ENCODE results near the gene HOXA9. TPM values are rescaled to one million over a fixed set of nuclear protein-coding genes. Genes with fewer than 3 reads are reported as not detected.
A peak's percentile ranks its signal among the peaks of the same experiment; 100 is the strongest.

The HOXA9 gene
- total and polyA plus RNA-seq, 2 of the 4 experiments (the other 2 are of a cell fraction): 0.18 to 0.32 TPM

DNA sequence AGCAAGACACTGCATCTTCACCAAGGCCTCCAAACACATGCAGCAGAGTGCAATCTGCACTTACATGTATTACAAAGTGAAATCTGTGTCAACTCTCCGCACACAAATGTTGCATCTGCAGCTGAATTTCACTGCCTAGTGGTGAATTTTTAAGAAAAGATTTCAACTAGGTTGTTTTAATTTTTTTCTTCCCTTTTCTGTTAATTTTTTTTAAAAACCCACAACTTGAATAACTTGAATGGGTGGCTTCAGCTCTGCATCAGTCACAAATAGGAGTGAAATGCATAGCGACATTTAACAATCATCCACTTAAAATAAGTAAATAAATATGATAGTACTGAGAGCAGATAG, 28.6 kb upstream of the HOXA9 start:
- Histone ChIP-seq H2AFZ (replicated peaks; ENCODE audit: low read length, poor library complexity) (no peak overlapping the region), H3K4ac (ENCODE audit: low read depth, low read length) (no peak overlapping the region), H3K27me3 (ENCODE audit: control insufficient read depth, insufficient read depth, low read length) (peaks cover 88% of the 10 kb centered on the region), H4K8ac (ENCODE audit: low read depth in 2 of 2, low read length in 2 of 2) (no peak overlapping the region), H3K4me1 (ENCODE audit: control insufficient read depth, insufficient read depth, low read length) (no peaks in the 10 kb centered on the region), H3K56ac (ENCODE audit: extremely low read depth, insufficient read depth, low read length) (no peak overlapping the region), H3K9ac (ENCODE audit: low read depth, low read length) (no peak overlapping the region), H3K36me3 (ENCODE audit: control insufficient read depth, insufficient read depth, low read length) (no peaks in the 10 kb centered on the region), H3K79me1 (ENCODE audit: low read depth in 1 of 2, low read length in 2 of 2) (no peaks in the 10 kb centered on the region), H4K91ac (ENCODE audit: insufficient read depth, low read depth, low read length) (no peak overlapping the region), H2BK20ac (ENCODE audit: low read depth, low read length) (no peak overlapping the region), H3K27ac (ENCODE audit: insufficient read depth, low read length) (no peak overlapping the region), H3K4me3 (ENCODE audit: insufficient read depth, low read depth, low read length) (no peak overlapping the region), H3K14ac (replicated peaks; ENCODE audit: low read depth, low read length) (no peak overlapping the region), H2BK15ac (ENCODE audit: low read depth, low read length) (no peak overlapping the region), H2BK120ac (ENCODE audit: low read depth, low read length) (no peak overlapping the region), H3K4me2 (ENCODE audit: low read depth, low read length) (no peak overlapping the region), H2AK5ac (ENCODE audit: low read depth, low read length) (no peak overlapping the region), H3K18ac (ENCODE audit: low read depth, low read length) (no peak overlapping the region), H3K9me1 (ENCODE audit: insufficient read depth, low read length) (no peaks in the 10 kb centered on the region), H2AK9ac (replicated peaks; ENCODE audit: low read depth, low read length, poor library complexity) (no peak overlapping the region), H3K23ac (ENCODE audit: low read depth, low read length) (0 out of 2 replicates have a peak overlapping the region, but pooled peaks have one; percentile 3), H3K9me3 (ENCODE audit: control insufficient read depth, insufficient read depth, low read length) (peaks cover 10% of the 10 kb centered on the region; the same call in 1 of the 2 replicates), H2BK5ac (ENCODE audit: low read depth, low read length, poor library complexity, severe bottlenecking) (no peak overlapping the region), H4K5ac (ENCODE audit: low read depth, low read length) (no peak overlapping the region), H4K20me1 (ENCODE audit: insufficient read depth, low read length) (peaks cover 4% of the 10 kb centered on the region; the same call in 1 of the 2 replicates)
- ATAC-seq (ENCODE audit: low read depth) (no peak), DNase-seq (no peak)
- in situ Hi-C loops (cut with MboI; ENCODE audit: low sequenced_read_pairs): loop anchor here (10.0 kb wide), 1 partner anchor 881 kb away; no protein-coding TSS in a partner anchor
- dilution Hi-C loops (cut with HindIII; ENCODE audit: low sequenced_read_pairs, unreplicated experiment): no loop called here
- POLR2A ChIA-PET (ENCODE audit: unreplicated experiment): no interaction called here
- intact Hi-C loops (cut with micrococcal nuclease): loop anchor here (10.0 kb wide), 4 partner anchors 551 to 1911 kb away; partner anchors contain the start of gene TAX1BP1
- BruUV-seq (replicated peaks): no TSS peak
- CTCF ChIA-PET: no interaction called here
- no CpG with 5 or more reads among the region's 2 CpGs for WGBS, 2 experiments (ENCODE audit: extremely low coverage in 2 of 2, insufficient read length in 1 of 2)
- TF ChIP-seq RCOR1 (IDR thresholded peaks at IDR 0.05; ENCODE audit: insufficient replicate concordance, low read length) (no peak), NFE2L2 (IDR thresholded peaks at IDR 0.05; ENCODE audit: low read depth, low read length) (no peak), MXI1 (IDR thresholded peaks at IDR 0.05; ENCODE audit: borderline replicate concordance, low read depth, low read length) (no peak), BHLHE40 (IDR thresholded peaks at IDR 0.05; ENCODE audit: low read depth, low read length) (no peak), RAD21 (IDR thresholded peaks at IDR 0.05; ENCODE audit: low read length) (no peak), FOS (IDR thresholded peaks at IDR 0.05; ENCODE audit: low read depth, low read length) (no peak)
- TF ChIP-seq, protein P1, sequence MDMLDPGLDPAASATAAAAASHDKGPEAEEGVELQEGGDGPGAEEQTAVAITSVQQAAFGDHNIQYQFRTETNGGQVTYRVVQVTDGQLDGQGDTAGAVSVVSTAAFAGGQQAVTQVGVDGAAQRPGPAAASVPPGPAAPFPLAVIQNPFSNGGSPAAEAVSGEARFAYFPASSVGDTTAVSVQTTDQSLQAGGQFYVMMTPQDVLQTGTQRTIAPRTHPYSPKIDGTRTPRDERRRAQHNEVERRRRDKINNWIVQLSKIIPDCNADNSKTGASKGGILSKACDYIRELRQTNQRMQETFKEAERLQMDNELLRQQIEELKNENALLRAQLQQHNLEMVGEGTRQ (IDR thresholded peaks at IDR 0.05; ENCODE audit: low read depth, low read length): no peak

Data from IMR-90 (cell line).